PFSK-1 (cell line): ENCODE data around the gene CLBA1.

Experiments
- FOXP2 ChIP-seq: optimal IDR thresholded peaks from 2 replicates; pipeline ENCODE3; 2011; ENCODE audit warnings: borderline replicate concordance, control low read depth, inconsistent platforms; ENCODE audit not compliant: insufficient read depth; ENCODE audit errors: extremely low read length, extremely low read depth
- POLR2AphosphoS5 ChIP-seq: IDR thresholded peaks from 2 replicates; pipeline ENCODE4 v1.6.1; 2012; ENCODE audit warnings: low read depth, mild to moderate bottlenecking, control low read depth, low read length, moderate library complexity
- REST ChIP-seq, 2 experiments: IDR thresholded peaks; 2 replicates each; pipeline versions ENCODE4 v1.6.1 to v1.8.0; 2011 to 2012; ENCODE audit warnings: low read depth in 2 of 2, low read length in 2 of 2, control low read depth in 1 of 2, inconsistent platforms in 1 of 2, mild to moderate bottlenecking in 1 of 2, moderate library complexity in 1 of 2; ENCODE audit not compliant: insufficient read depth in 1 of 2
- SIN3A ChIP-seq: IDR thresholded peaks from 2 replicates; pipeline ENCODE4 v1.6.1; 2012; ENCODE audit warnings: mild to moderate bottlenecking, low read length, moderate library complexity, borderline replicate concordance; ENCODE audit not compliant: insufficient read depth
- TAF1 ChIP-seq: IDR thresholded peaks from 2 replicates; pipeline ENCODE4 v1.6.1; 2012; ENCODE audit warnings: low read length, control low read depth, borderline replicate concordance; ENCODE audit not compliant: insufficient read depth

The CLBA1 gene

DNA sequence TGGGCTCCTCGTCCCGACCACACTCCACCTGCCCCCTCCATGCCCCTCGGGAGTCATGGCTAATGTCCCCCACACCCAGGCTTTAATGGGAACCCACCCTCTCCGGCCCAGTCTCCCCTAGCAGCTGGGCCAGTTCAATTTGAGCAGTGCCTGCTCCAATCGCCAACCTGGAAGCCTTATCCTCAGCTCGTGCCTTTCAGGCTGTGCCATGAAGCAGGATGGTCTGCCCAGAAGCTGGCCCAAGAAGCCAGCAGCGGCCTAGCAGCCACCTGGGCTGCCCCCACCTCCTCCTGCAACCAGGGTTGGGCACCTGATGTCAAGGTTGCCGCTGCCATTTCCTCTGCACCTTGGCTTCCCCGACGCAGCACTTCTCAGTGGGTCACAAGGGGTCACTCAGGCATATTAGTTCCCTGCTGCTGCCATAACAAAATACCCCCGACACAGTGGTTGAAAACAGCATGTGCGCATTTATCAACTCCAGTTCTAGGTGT is 2.3 kb upstream of the CLBA1 start:
- TF ChIP-seq SIN3A: no peak
- no peak for TF ChIP-seq FOXP2
- TF ChIP-seq REST (IDR thresholded peaks at IDR 0.05; ENCODE audit: insufficient read depth in 1 of 2, low read depth in 2 of 2, low read length in 2 of 2): no peak
- no peak for TF ChIP-seq TAF1
- no peak for TF ChIP-seq POLR2AphosphoS5

DNA sequence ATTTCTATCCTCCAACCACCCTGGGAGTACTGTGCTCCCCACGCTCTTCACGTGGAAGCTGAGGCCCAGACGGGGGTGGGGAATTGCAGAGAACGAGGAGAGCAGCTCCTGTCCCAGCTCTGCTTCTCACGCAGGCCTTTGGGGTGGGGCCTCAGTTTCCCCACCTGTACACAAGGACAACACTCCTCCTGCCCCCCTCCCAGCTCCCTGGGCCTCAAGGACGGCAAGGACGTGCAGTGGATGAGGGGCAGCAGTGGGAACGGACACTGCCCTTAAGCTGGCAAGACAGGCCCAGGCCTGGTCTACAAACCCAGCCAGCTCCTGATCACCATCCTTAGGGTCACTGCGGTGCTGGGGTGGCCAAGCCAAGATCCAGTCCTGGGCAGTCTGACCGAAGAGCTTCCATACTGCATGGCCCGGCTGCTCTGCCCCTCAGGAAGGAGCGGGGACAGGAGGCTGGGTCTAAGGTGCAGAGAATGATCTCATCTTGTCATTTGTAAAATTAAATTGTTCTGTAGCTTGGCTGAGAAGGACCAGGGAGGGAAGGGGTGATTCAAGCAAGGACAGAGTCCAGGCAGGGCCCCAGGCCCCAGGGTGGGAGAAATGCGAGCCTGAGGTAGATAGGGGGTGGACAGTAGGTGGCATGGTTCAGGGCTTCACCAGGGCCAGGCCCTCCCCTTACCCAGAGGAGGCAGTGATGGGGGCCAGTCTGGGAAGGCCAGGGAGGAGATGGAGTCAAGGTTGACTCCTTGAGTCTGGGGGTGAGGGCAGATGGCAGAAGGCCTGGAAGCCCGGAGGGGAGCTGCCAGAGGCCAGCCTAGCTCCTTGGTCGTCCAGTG is 1.3 kb upstream of the CLBA1 start:
- no peak for TF ChIP-seq TAF1
- no peak for TF ChIP-seq SIN3A
- TF ChIP-seq REST (IDR thresholded peaks at IDR 0.05; ENCODE audit: insufficient read depth in 1 of 2, low read depth in 2 of 2, low read length in 2 of 2): no peak
- TF ChIP-seq FOXP2: no peak

DNA sequence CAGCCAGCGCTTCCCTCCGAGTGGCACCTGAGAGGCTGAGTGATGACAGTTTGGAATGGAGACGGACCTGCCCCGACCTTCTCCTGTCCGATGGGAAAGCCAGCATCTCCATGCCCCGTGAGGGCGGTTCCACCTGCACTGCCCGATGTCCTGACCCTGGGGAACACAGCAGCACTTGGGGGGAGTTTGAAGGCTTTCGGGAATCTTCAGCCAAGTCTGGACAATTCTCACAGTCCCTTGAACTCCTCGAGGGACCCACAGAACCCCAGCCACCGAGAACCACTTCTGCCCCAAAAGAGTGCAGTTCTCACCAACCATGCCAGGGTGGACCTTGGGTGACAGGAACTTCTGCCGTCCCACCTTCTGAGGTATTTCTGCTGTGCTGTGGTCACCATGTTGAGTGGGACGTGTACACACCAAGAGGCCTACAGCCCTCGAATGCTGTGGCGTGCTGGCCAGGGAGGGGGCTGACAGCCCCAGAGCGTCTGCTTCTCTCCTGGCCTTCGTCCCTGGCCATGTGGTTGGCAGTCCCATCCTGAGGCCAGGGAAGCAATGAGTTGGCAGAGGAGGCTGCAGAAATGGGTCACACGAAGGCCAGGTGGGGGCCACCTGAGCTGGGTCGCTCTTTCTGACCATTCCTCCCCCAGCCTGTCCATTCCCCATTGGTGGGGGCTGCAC is 1.0 kb downstream of the CLBA1 start:
- TF ChIP-seq REST (IDR thresholded peaks at IDR 0.05; ENCODE audit: insufficient read depth in 1 of 2, low read depth in 2 of 2, low read length in 2 of 2): no peak
- no peak for TF ChIP-seq SIN3A
- TF ChIP-seq POLR2AphosphoS5: no peak
- no peak for TF ChIP-seq FOXP2
- no peak for TF ChIP-seq TAF1

- TF ChIP-seq FOXP2: no peak
- no peak for TF ChIP-seq POLR2AphosphoS5
- no peak for TF ChIP-seq SIN3A
- no peak for TF ChIP-seq TAF1
- no peak for TF ChIP-seq REST (IDR thresholded peaks at IDR 0.05; ENCODE audit: insufficient read depth in 1 of 2, low read depth in 2 of 2, low read length in 2 of 2)
Observed at GRCh38 chr14:104989236-104989950, 3.8 kb downstream of the CLBA1 start.
